Measurements from ENCODE around the gene FAM50A.

The FAM50A gene

GRCh38 chrX:154397888-154398667 lies 45.9 kb upstream of the FAM50A start, which contains the start of gene RPL10 (continued):
- TF ChIP-seq ZBTB11 (tag by site-specific recombination; conservative IDR thresholded peaks at IDR 0.05; ENCODE audit: low read depth) (no peak), ZNF280D (tag by site-specific recombination; IDR thresholded peaks at IDR 0.05) (no peak), MZF1 (tag by site-specific recombination; IDR thresholded peaks at IDR 0.05; ENCODE audit: borderline replicate concordance) (no peak), ZNF121 (tag by site-specific recombination; IDR thresholded peaks at IDR 0.05) (no peak), ZNF473 (tag by site-specific recombination; IDR thresholded peaks at IDR 0.05) (no peak), ZNF670 (tag by site-specific recombination; IDR thresholded peaks at IDR 0.05; ENCODE audit: low read depth) (no peak), ZNF639 (tag by site-specific recombination; IDR thresholded peaks at IDR 0.05) (peak; percentile 60), ZNF23 (tag by site-specific recombination; IDR thresholded peaks at IDR 0.05; ENCODE audit: borderline replicate concordance) (no peak), SETDB1 (IDR thresholded peaks at IDR 0.05; ENCODE audit: insufficient read length, low read length) (no peak), OVOL3 (tag by site-specific recombination; IDR thresholded peaks at IDR 0.05) (no peak), ZNF274 (IDR thresholded peaks at IDR 0.05; ENCODE audit: low read length) (no peak), ZNF274 (tag by site-specific recombination; IDR thresholded peaks at IDR 0.05; ENCODE audit: borderline replicate concordance) (no peak), ZNF132 (tag by site-specific recombination; IDR thresholded peaks at IDR 0.05; ENCODE audit: borderline replicate concordance) (no peak), ZNF133 (tag by site-specific recombination; IDR thresholded peaks at IDR 0.05) (no peak), ZNF140 (tag by site-specific recombination; IDR thresholded peaks at IDR 0.05) (no peak), TSHZ1 (tag by site-specific recombination; IDR thresholded peaks at IDR 0.05; ENCODE audit: borderline replicate concordance) (no peak), SP3 (tag by site-specific recombination; IDR thresholded peaks at IDR 0.05) (peak; percentile 19), ZNF776 (tag by site-specific recombination; IDR thresholded peaks at IDR 0.05; ENCODE audit: borderline replicate concordance) (no peak), ZNF629 (tag by site-specific recombination; IDR thresholded peaks at IDR 0.05) (peak; percentile 75), ZNF366 (tag by site-specific recombination; conservative IDR thresholded peaks at IDR 0.05) (peak; percentile 31; the same call in 1 of the 2 replicates), ZNF292 (tag by site-specific recombination; IDR thresholded peaks at IDR 0.05; ENCODE audit: borderline replicate concordance, low read depth) (no peak), ZNF704 (tag by site-specific recombination; IDR thresholded peaks at IDR 0.05) (no peak), TCF7L2 (IDR thresholded peaks at IDR 0.05; ENCODE audit: borderline replicate concordance, low read depth, low read length) (no peak), ZSCAN5A (tag by site-specific recombination; IDR thresholded peaks at IDR 0.05) (peak; percentile 73; the same call in 1 of the 2 replicates), REPIN1 (tag by site-specific recombination; IDR thresholded peaks at IDR 0.05; ENCODE audit: low read depth) (peak; percentile 82; the same call in 1 of the 2 replicates)
